ENCODE measurements around the gene TTC1.
"Not testable (repeated sequence)": the region's sequence is repeated elsewhere in the genome, so short reads cannot be mapped to it uniquely, and the experiment has no call there.

The TTC1 gene

GRCh38 chr5:160064995-160065614 lies 56.2 kb downstream of the TTC1 start:
- Histone ChIP-seq H3K4me2 (ENCODE audit: low read length) (peak overlapping the region; percentile 38), H3K4me1 (ENCODE audit: control insufficient read depth in 1 of 2, insufficient read depth in 2 of 2, low read length in 2 of 2) (peaks cover 9% of the 10 kb centered on the region in 2 experiments), H4K8ac (ENCODE audit: low read depth, low read length) (no peak overlapping the region), H3K27me3 (ENCODE audit: insufficient read depth, low read length) (no peaks in the 10 kb centered on the region), H3K36me3 (ENCODE audit: control insufficient read depth in 1 of 2, insufficient read depth in 2 of 2, low read length in 2 of 2) (peaks cover 10 to 17% of the 10 kb centered on the region in 2 experiments), H2BK5ac (ENCODE audit: low read depth, low read length, poor library complexity) (no peak overlapping the region), H2AK5ac (ENCODE audit: low read length) (no peak overlapping the region), H3K14ac (ENCODE audit: low read length) (no peak overlapping the region), H4K12ac (ENCODE audit: low read depth, low read length) (no peak overlapping the region), H3K4ac (ENCODE audit: low read depth, low read length) (no peak overlapping the region), H4K91ac (ENCODE audit: low read depth, low read length) (no peak overlapping the region), H3K9ac (ENCODE audit: low read length) (no peak overlapping the region), H3K9me3 (ENCODE audit: insufficient read depth, low read depth, low read length) (no peaks in the 10 kb centered on the region), H3K79me1 (ENCODE audit: low read length) (no peaks in the 10 kb centered on the region), H3K23ac (ENCODE audit: low read length) (no peak overlapping the region), H3K4me3 (ENCODE audit: low read depth, low read length) (no peak overlapping the region), H3K79me2 (ENCODE audit: control insufficient read depth, insufficient read depth, low read length, poor library complexity) (peaks cover 1% of the 10 kb centered on the region), H2BK12ac (ENCODE audit: low read length) (no peak overlapping the region), H2AFZ (ENCODE audit: insufficient read depth, low read length, poor library complexity) (no peak overlapping the region), H2BK120ac (ENCODE audit: insufficient read depth, low read length, poor library complexity) (no peak overlapping the region), H3K27ac (ENCODE audit: low read depth, low read length) (peak overlapping the region; percentile 54), H3K18ac (ENCODE audit: low read length) (no peak overlapping the region)
- WGBS (ENCODE audit: extremely low coverage, insufficient coverage, insufficient read length), result no CpG with 5 or more reads among the region's 9 CpGs
- DNase-seq, result peak; percentile 3 to 34

DNA sequence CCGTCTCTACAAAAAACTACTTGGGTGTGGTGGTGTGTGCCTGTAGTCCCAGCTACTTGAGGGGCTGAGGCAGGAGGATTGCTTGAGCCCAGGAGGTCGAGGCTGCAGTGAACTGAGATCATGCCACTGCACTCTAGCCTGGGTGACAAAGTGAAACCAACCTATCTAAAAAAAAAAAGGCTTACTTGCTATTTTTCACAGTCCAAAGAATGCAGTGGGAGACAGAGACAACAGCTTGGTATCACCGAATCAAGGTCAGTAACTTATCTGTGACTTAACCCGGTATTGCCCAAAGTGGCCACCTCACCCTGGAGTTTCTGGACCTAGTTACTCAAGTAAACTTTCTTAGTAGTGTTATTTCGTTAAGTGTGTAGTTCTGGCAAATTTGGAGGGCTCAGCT lies 60.2 kb downstream of the TTC1 start:
- not testable (repeated sequence) for H2BK5ac ChIP-seq (ENCODE audit: low read depth, low read length, poor library complexity); DNase-seq; H4K8ac ChIP-seq (ENCODE audit: low read depth, low read length); H4K91ac ChIP-seq (ENCODE audit: low read depth, low read length); H3K79me2 ChIP-seq (ENCODE audit: control insufficient read depth, insufficient read depth, low read length, poor library complexity); H3K4me2 ChIP-seq (ENCODE audit: low read length); H3K4me1 ChIP-seq (ENCODE audit: control insufficient read depth in 1 of 2, insufficient read depth in 2 of 2, low read length in 2 of 2); H2AK5ac ChIP-seq (ENCODE audit: low read length); H3K36me3 ChIP-seq (ENCODE audit: control insufficient read depth in 1 of 2, insufficient read depth in 2 of 2, low read length in 2 of 2); H3K27me3 ChIP-seq (ENCODE audit: insufficient read depth, low read length); H2AFZ ChIP-seq (ENCODE audit: insufficient read depth, low read length, poor library complexity); H3K9me3 ChIP-seq (ENCODE audit: insufficient read depth, low read depth, low read length); H3K4ac ChIP-seq (ENCODE audit: low read depth, low read length); H3K79me1 ChIP-seq (ENCODE audit: low read length); H2BK12ac ChIP-seq (ENCODE audit: low read length); H3K9ac ChIP-seq (ENCODE audit: low read length); H3K23ac ChIP-seq (ENCODE audit: low read length); H4K12ac ChIP-seq (ENCODE audit: low read depth, low read length); H3K27ac ChIP-seq (ENCODE audit: low read depth, low read length); H3K4me3 ChIP-seq (ENCODE audit: low read depth, low read length); H3K14ac ChIP-seq (ENCODE audit: low read length); H2BK120ac ChIP-seq (ENCODE audit: insufficient read depth, low read length, poor library complexity); H3K18ac ChIP-seq (ENCODE audit: low read length)
- no CpG with 5 or more reads among the region's 5 CpGs for WGBS (ENCODE audit: extremely low coverage, insufficient coverage, insufficient read length)

GRCh38 chr5:160071516-160071915 lies 62.6 kb downstream of the TTC1 start:
- Histone ChIP-seq H3K4me1 (ENCODE audit: control insufficient read depth in 1 of 2, insufficient read depth in 2 of 2, low read length in 2 of 2) (no peaks in the 10 kb centered on the region), H4K12ac (ENCODE audit: low read depth, low read length) (no peak overlapping the region), H3K9me3 (ENCODE audit: insufficient read depth, low read depth, low read length) (no peaks in the 10 kb centered on the region), H2BK12ac (ENCODE audit: low read length) (no peak overlapping the region), H3K23ac (ENCODE audit: low read length) (no peak overlapping the region), H4K8ac (ENCODE audit: low read depth, low read length) (no peak overlapping the region), H3K27me3 (ENCODE audit: insufficient read depth, low read length) (no peaks in the 10 kb centered on the region), H3K4ac (ENCODE audit: low read depth, low read length) (no peak overlapping the region), H3K4me3 (ENCODE audit: low read depth, low read length) (no peak overlapping the region), H3K18ac (ENCODE audit: low read length) (no peak overlapping the region), H2AFZ (ENCODE audit: insufficient read depth, low read length, poor library complexity) (no peak overlapping the region), H2BK120ac (ENCODE audit: insufficient read depth, low read length, poor library complexity) (no peak overlapping the region), H3K36me3 (ENCODE audit: control insufficient read depth in 1 of 2, insufficient read depth in 2 of 2, low read length in 2 of 2) (no peaks in the 10 kb centered on the region), H3K79me2 (ENCODE audit: control insufficient read depth, insufficient read depth, low read length, poor library complexity) (no peaks in the 10 kb centered on the region), H2AK5ac (ENCODE audit: low read length) (no peak overlapping the region), H3K79me1 (ENCODE audit: low read length) (no peaks in the 10 kb centered on the region), H3K27ac (ENCODE audit: low read depth, low read length) (no peak overlapping the region), H3K4me2 (ENCODE audit: low read length) (no peak overlapping the region), H4K91ac (ENCODE audit: low read depth, low read length) (no peak overlapping the region), H3K14ac (ENCODE audit: low read length) (no peak overlapping the region), H2BK5ac (ENCODE audit: low read depth, low read length, poor library complexity) (no peak overlapping the region), H3K9ac (ENCODE audit: low read length) (no peak overlapping the region)
- DNase-seq, result peak in 1 of 2 donors; percentile 8
- WGBS (ENCODE audit: extremely low coverage, insufficient coverage, insufficient read length), result no CpG with 5 or more reads among the region's 8 CpGs

- Histone ChIP-seq H4K8ac (ENCODE audit: low read depth, low read length) (no peak overlapping the region), H3K4ac (ENCODE audit: low read depth, low read length) (no peak overlapping the region), H2BK120ac (ENCODE audit: insufficient read depth, low read length, poor library complexity) (no peak overlapping the region), H2AFZ (ENCODE audit: insufficient read depth, low read length, poor library complexity) (no peak overlapping the region), H3K9me3 (ENCODE audit: insufficient read depth, low read depth, low read length) (no peaks in the 10 kb centered on the region), H2BK5ac (ENCODE audit: low read depth, low read length, poor library complexity) (no peak overlapping the region), H3K23ac (ENCODE audit: low read length) (no peak overlapping the region), H3K36me3 (ENCODE audit: control insufficient read depth in 1 of 2, insufficient read depth in 2 of 2, low read length in 2 of 2) (no peaks in the 10 kb centered on the region), H2AK5ac (ENCODE audit: low read length) (no peak overlapping the region), H3K4me3 (ENCODE audit: low read depth, low read length) (no peak overlapping the region), H4K12ac (ENCODE audit: low read depth, low read length) (no peak overlapping the region), H3K4me2 (ENCODE audit: low read length) (no peak overlapping the region), H4K91ac (ENCODE audit: low read depth, low read length) (no peak overlapping the region), H3K9ac (ENCODE audit: low read length) (no peak overlapping the region), H3K14ac (ENCODE audit: low read length) (no peak overlapping the region), H3K27ac (ENCODE audit: low read depth, low read length) (no peak overlapping the region), H3K4me1 (ENCODE audit: control insufficient read depth in 1 of 2, insufficient read depth in 2 of 2, low read length in 2 of 2) (no peaks in the 10 kb centered on the region), H3K79me1 (ENCODE audit: low read length) (no peaks in the 10 kb centered on the region), H3K27me3 (ENCODE audit: insufficient read depth, low read length) (no peaks in the 10 kb centered on the region), H3K18ac (ENCODE audit: low read length) (no peak overlapping the region), H3K79me2 (ENCODE audit: control insufficient read depth, insufficient read depth, low read length, poor library complexity) (no peaks in the 10 kb centered on the region), H2BK12ac (ENCODE audit: low read length) (no peak overlapping the region)
- no peak for DNase-seq
- WGBS (ENCODE audit: extremely low coverage, insufficient coverage, insufficient read length), result no CpG with 5 or more reads among the region's 2 CpGs
Observed at GRCh38 chr5:160071916-160072315, 63.0 kb downstream of the TTC1 start.
